Dermis microvascular lymphatic vessel endothelial cell (primary cell): ENCODE data around the gene SLC9C1. TPM values are rescaled to one million over a fixed set of nuclear protein-coding genes. Genes with fewer than 3 reads are reported as not detected.

ENCODE experiments used
- DNase-seq, 2 donors: peaks; one replicate each; pipeline versions ENCODE4 v3.0.0 to v3.0.0-alpha.2; 2010; ENCODE audit warnings: low read depth in 2 of 2
- total RNA-seq: library from RNA; depleted of rRNA; stranded (reverse); fragments of >200 nt; gene quantifications from 2 replicates; pipeline ENCODE4 v1.2.1, GENCODE V29; 2014

The SLC9C1 gene
- under 0.01 and 0.13 TPM in 2 replicates for total RNA-seq

DNA sequence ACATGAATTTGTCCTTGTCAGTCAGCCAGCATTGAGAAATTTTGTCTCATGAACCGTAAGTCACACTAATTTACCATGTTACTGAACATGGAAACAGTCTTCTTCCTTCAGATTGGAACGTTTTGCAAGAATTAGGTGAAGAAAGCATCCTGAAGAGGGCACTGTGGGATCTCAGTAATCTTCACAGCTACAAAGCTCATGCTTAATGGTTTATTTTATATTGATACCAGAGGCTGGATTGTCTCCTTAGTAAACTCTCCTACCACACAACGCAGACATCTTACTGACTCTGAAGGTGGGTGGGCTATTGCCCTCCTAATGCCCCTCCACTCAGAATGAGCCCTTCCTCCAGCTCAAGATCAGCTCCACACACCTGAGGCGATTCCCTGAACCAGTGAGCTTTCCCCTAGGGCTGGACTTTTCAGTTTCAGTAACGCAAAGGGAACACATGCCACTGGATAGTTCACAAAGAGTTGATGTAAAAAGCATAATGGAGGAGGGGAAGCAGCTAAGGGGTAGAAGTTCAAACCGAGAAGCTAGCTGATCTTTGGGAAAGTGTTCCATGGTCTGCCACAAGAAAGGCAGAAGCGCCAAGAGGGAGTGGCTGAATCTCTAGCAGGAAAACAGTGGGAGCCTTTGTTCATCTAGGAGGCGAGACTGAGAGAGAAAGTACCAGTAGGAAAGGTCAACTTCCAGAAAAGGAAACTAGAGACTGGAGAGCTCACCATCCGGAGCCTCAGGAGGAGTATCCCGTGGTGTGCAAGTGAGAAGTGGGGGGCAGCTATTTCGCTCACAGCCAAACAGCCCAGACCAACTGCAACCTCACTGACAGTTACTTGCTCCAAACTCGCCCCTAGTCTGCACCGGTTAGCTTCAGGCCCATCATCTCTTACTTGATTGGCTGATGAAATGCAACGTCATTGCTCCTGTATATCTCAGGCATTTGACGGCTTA, at the start of gene SLC9C1:
SLC9C1 (minus strand) TSS at position 849 of the 954 bp plus-strand sequence. CDS start 7,425 bp downstream, outside the sequence.
- peak; percentile 55 to 68 for DNase-seq

GRCh38 chr3:112341386-112341785, 47.4 kb upstream of the SLC9C1 start:
- DNase-seq, result no peak

DNA sequence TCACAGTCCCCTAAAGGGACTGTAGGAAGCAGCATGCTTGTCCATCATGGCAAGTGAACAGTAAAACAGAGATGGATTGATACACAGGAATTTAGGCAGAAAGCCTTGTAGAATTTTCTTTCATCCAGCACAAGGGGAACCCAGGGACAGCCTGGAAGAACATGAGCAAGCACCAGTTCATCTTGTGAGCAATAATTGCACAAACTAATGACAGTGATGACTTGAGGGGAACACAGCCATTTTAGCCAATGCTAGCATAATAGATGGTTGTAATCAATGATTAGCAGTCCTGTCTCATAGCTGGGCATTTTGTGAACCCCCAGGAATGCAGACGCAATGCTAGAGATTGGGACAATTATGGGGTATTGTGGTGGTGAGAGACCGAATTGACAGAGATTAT, 45.6 kb upstream of the SLC9C1 start:
- no peak for DNase-seq

GRCh38 chr3:112339134-112339533, 45.1 kb upstream of the SLC9C1 start:
- no peak for DNase-seq

DNA sequence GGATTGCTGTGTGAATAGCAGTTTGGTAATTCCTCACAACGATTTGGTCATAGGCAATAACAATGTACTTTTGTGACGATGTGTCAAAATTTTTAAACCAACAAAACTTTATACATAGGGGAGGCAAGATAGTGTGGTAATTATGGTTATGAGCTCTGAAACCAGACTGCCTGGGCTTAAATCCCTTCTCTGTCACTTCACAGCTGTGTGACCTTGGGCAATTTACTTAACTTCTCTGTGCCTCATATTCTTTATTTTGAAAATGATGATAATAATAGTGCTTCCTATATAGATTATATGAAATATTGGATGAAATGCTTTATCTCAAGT, 44.7 kb upstream of the SLC9C1 start:
- DNase-seq, result no peak

GRCh38 chr3:112338021-112338726, 44.2 kb upstream of the SLC9C1 start:
- DNase-seq, result no peak

DNA sequence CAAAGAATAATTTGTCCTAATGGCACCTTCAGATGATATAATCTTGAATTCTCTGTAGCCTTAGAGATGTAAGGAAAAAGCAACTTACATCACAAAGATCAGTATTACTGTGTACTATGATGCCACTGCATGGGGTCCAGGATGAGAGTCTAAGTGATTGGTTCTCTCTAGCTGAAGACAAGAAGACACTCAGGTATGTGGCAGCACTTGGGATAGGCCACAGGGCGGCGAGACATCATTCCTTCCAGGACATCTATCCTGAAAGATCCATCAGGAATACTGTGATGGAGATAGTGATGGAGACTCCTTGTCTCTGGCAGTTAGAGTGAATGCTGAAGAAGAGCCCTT, 41.4 kb upstream of the SLC9C1 start:
- DNase-seq, result no peak

- DNase-seq, result no peak
These were observed 40.8 kb upstream of the SLC9C1 start for GRCh38 chr3:112334691-112335433.

GRCh38 chr3:112333381-112334317, 39.6 kb upstream of the SLC9C1 start:
- DNase-seq, result no peak

DNA sequence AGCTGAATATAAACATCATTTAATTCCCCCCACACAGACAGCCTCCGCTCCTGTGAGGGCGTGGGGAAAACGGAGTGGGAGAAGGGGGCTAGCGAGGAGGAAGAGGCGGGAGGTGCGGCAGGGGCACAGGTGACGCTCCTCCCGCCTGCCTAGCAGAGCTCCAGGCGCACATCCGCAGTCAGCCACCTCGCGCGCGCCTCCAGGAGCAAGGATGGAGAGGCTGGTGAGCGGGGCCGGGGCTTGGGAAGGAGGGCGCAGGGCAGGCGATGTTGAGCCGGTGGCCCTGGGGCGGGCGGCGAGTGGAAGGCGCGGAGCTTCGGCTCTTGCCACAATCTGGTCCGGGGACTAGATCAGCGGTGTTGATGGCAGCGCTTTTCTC, 39.0 kb upstream of the SLC9C1 start, which contains the start of gene CD200:
CD200 (plus strand) TSS at position 155 of the 379 bp plus-strand sequence; CDS start at position 212, 57 bp downstream.
- peak in 1 of 2 donors; percentile 41 for DNase-seq

DNA sequence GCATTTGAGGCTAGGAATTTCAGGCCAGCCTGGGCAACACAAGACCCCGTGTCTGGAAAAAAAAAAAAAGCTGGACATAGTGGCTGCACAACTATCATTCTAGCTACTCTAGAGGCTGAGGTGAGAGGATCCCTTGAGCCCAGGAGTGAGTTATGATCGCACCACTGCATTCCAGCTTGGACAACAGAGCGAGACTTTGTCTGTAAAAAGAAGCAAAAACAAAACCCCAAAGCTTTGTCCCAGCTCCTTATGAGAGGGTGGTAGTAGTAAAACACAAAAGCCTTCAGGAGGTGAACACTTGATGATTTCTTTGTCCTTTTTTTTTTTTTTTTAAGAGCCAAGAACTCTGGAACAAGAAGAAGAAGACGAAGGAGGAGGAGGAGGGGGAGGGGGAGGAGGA, 37.8 kb upstream of the SLC9C1 start:
- no peak for DNase-seq

- peak; percentile 72 to 76 for DNase-seq
These were observed 33.4 kb upstream of the SLC9C1 start for GRCh38 chr3:112327371-112327951.

- DNase-seq, result no peak
These were observed 28.0 kb upstream of the SLC9C1 start for GRCh38 chr3:112321867-112322652.

- DNase-seq, result no peak
These were observed 26.7 kb upstream of the SLC9C1 start for GRCh38 chr3:112320691-112321090.

DNA sequence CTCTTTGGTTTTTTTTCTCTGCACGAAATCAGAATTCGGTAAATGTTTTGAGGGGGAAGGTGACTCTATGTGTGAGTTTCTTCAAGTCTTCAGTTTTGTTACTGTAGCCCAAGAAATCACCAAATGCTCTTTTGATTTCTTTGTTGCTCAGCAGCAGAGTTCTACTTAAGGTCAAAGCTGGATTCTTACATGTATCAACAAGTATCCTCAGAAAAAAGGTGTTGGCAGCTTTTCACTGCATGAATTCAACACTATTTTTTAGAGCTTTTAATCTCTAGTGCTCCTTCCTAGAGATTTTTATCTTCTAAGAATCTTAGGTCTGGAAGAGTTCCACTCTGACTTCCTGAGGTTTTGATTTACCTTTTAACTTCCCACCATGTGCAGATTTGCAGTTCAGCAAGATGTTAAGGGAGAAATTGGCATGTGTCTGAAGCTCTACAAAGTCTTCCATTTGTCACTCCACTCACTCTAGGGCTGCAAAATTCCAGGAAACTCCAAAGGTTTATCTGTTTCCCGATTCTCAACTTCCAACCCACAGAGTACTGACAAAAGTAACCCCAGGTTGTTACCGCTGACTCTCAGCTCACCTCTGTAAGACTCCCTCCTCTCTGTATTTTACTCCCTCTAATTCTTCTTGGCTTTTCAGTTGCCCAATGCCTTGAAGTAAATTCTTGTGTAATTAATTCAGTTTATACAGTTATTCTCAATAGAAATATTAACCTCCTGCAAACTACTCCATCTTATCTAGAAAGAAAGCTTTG, 25.7 kb upstream of the SLC9C1 start:
- DNase-seq, result no peak

DNA sequence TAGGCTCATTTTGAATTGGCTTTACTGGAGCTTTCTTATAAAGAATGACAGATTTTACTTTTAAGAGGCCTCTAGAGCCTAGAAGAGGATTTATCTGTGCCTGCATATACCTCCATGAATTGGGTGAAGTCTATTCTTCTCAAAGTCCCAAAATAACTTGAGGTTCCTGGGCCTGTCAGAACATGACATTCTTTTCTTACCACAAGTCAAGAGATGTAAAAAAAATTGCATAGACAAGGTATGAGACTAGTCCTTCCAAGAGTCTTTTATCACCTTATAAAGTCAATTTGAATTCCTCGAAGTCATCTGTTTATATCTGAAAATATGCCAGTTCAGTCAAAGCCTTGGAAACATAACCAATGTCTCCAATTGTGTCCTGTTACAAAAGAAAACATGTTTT, 21.8 kb upstream of the SLC9C1 start:
- DNase-seq, result no peak

GRCh38 chr3:112314649-112315048, 20.6 kb upstream of the SLC9C1 start:
- DNase-seq, result no peak

- no peak for DNase-seq
These were observed 14.3 kb upstream of the SLC9C1 start for GRCh38 chr3:112308151-112308911.
